B cell (primary cell): Measurements from ENCODE around the gene USP7. TPM values are rescaled to one million over a fixed set of nuclear protein-coding genes. Genes with fewer than 3 reads are reported as not detected.
A peak's percentile ranks its signal among the peaks of the same experiment; 100 is the strongest.

ENCODE experiments used
- ATAC-seq: fragments of 200-7000 bp; cut with Tn5 transposase; one replicate; pipeline ENCODE4 v1.10.0; 2021; ENCODE audit warnings: low read depth, mild to moderate bottlenecking, moderate number of reproducible peaks, moderate library complexity
- CTCF ChIA-PET: fragments of 350-600 bp; sonication (Branson Sonifier 250); formaldehyde crosslinking; loops from one replicate; lab custom pipeline; 2021; ENCODE audit warnings: antibody characterized with exemption, inconsistent platforms; lab: Charles Lee
- POLR2A ChIA-PET: fragments of 350-600 bp; sonication (Branson Sonifier 250); formaldehyde crosslinking; loops from one replicate; lab custom pipeline; 2021; ENCODE audit warnings: antibody characterized with exemption; lab: Charles Lee
- DNase-seq: peaks from one replicate; pipeline ENCODE4 v3.0.0; 2013
- H2AFZ ChIP-seq: 2 replicates; pipeline ENCODE4 v1.6.1; 2012; ENCODE audit warnings: mild to moderate bottlenecking, low read depth, low read length; ENCODE audit not compliant: insufficient read depth, poor library complexity, severe bottlenecking
- H3K27ac ChIP-seq, 2 donors: 1 replicate in 1 of 2; 2 replicates in 1 of 2; pipeline ENCODE4 v1.5.1; 2012 to 2013; ENCODE audit warnings: low read length in 2 of 2, mild to moderate bottlenecking in 2 of 2, moderate library complexity in 1 of 2
- H3K27me3 ChIP-seq, 4 experiments: fragments of 200-600 bp in 1 of 4; sonication (generic) in 1 of 4; replicated peaks in 1 of 4; 1 replicate in 2 of 4; 2 replicates in 2 of 4; pipeline versions ENCODE4 v1.6.1 to v1.7.0; 2013 to 2016; ENCODE audit warnings: low read length in 3 of 4, mild to moderate bottlenecking in 2 of 4, mixed read lengths in 1 of 4, moderate library complexity in 1 of 4; ENCODE audit not compliant: insufficient read depth in 4 of 4, control insufficient read depth in 3 of 4; ENCODE audit errors: control extremely low read depth in 1 of 4
- H3K36me3 ChIP-seq, 2 experiments: replicated peaks in 1 of 2; 1 replicate in 1 of 2; 2 replicates in 1 of 2; pipeline versions ENCODE4 v1.6.1 to v1.7.1; 2013; ENCODE audit warnings: low read length in 1 of 2; ENCODE audit not compliant: insufficient read depth in 2 of 2, control insufficient read depth in 1 of 2; ENCODE audit errors: control extremely low read depth in 1 of 2, extremely low read depth in 1 of 2
- H3K4me1 ChIP-seq, 2 donors: fragments of 200-600 bp in 1 of 2; sonication (generic) in 1 of 2; 1 replicate in 1 of 2; 2 replicates in 1 of 2; pipeline versions ENCODE4 v1.5.1 to v1.6.1; 2013 to 2017; ENCODE audit warnings: low read length in 2 of 2; ENCODE audit not compliant: control insufficient read depth in 2 of 2, insufficient read depth in 2 of 2
- H3K4me2 ChIP-seq: replicated peaks from 2 replicates; pipeline ENCODE3; 2012; ENCODE audit warnings: mild to moderate bottlenecking, low read depth, low read length; ENCODE audit not compliant: poor library complexity, severe bottlenecking
- H3K4me3 ChIP-seq, 5 experiments: fragments of 200-600 bp in 1 of 5; sonication (generic) in 1 of 5; 1 replicate in 3 of 5; 2 replicates in 2 of 5; pipeline versions ENCODE4 v1.5.1 to v1.7.0; 2011 to 2016; ENCODE audit warnings: low read length in 4 of 5, mild to moderate bottlenecking in 4 of 5, low read depth in 2 of 5, control low read depth in 1 of 5, moderate library complexity in 1 of 5; ENCODE audit not compliant: insufficient read depth in 1 of 5; ENCODE audit errors: control extremely low read depth in 1 of 5, extremely low read depth in 1 of 5
- H3K79me2 ChIP-seq: fragments of 200-600 bp; sonication (generic); one replicate; pipeline ENCODE4 v1.6.0; 2016; ENCODE audit warnings: low read length; ENCODE audit not compliant: control insufficient read depth, insufficient read depth
- H3K9ac ChIP-seq: fragments of 200-600 bp; sonication (generic); 2 replicates; pipeline ENCODE4 v1.6.1; 2017; ENCODE audit warnings: mild to moderate bottlenecking, low read length, moderate library complexity
- H3K9me3 ChIP-seq, 3 donors: one replicate each; pipeline versions ENCODE4 v1.6.1 to v1.7.1; 2013; ENCODE audit warnings: low read length in 2 of 3; ENCODE audit not compliant: control insufficient read depth in 2 of 3, insufficient read depth in 1 of 3; ENCODE audit errors: control extremely low read depth in 1 of 3
- H4K20me1 ChIP-seq: 2 replicates; pipeline ENCODE4 v1.6.0; 2012; ENCODE audit warnings: mild to moderate bottlenecking, low read length; ENCODE audit not compliant: insufficient read depth, control insufficient read depth, poor library complexity, severe bottlenecking
- H3K27ac Mint-ChIP-seq: one replicate; pipeline ENCODE4 v1.8.0; 2021; ENCODE audit warnings: mixed read lengths
- H3K27me3 Mint-ChIP-seq: one replicate; pipeline ENCODE4 v1.8.0; 2021; ENCODE audit warnings: mixed read lengths
- H3K4me1 Mint-ChIP-seq: one replicate; pipeline ENCODE4 v1.8.0; 2021; ENCODE audit warnings: mixed read lengths
- H3K4me3 Mint-ChIP-seq: one replicate; pipeline ENCODE4 v1.8.0; 2021; ENCODE audit warnings: mixed read lengths
- H3K9me3 Mint-ChIP-seq: one replicate; pipeline ENCODE4 v1.8.0; 2022; ENCODE audit warnings: mixed read lengths; ENCODE audit not compliant: insufficient read depth
- CTCF ChIP-seq: fragments of 200-600 bp; IDR thresholded peaks from one replicate; pipeline ENCODE4 v1.8.0; 2022; ENCODE audit warnings: antibody characterized with exemption, mild to moderate bottlenecking
- EZH2 ChIP-seq: IDR thresholded peaks from 2 replicates; pipeline ENCODE4 v1.6.1; 2012; ENCODE audit warnings: borderline replicate concordance, low read depth, mild to moderate bottlenecking, moderate library complexity, low read length; ENCODE audit not compliant: insufficient read depth, poor library complexity, severe bottlenecking
- WGBS: methylation state at CpG from one replicate; pipeline ENCODE4 v1.1.5; 2013; ENCODE audit warnings: missing lambda C conversion rate; ENCODE audit not compliant: insufficient coverage; 5-methylcytosine and 5-hydroxymethylcytosine counted together
- intact Hi-C: fragments of 100-400 bp; cut with micrococcal nuclease; formaldehyde crosslinking; loops from one replicate; pipeline ENCODE4 v1.10.0; 2022
- polyA plus RNA-seq: library from polyadenylated mRNA; depleted of rRNA; stranded (reverse); fragments of >200 nt; gene quantifications from 2 replicates; pipeline ENCODE4 v1.2.3, GENCODE V29; 2012
- total RNA-seq, 2 donors: library from RNA; stranded (reverse); fragments of 120-200 nt in 1 of 2; gene quantifications; 1 replicate in 1 of 2; 2 replicates in 1 of 2; pipeline versions ENCODE4 v1.2.3 to v1.2.4, GENCODE V29; 2013 to 2022

The USP7 gene
- total and polyA plus RNA-seq, 2 donors (not counting 1 experiment from before 2014, with no cell fraction given), result 27.4 to 223 TPM

GRCh38 chr16:8905168-8905762 lies 58.4 kb downstream of the USP7 start:
- peaks cover 2 to 95% of the 10 kb centered on the region in 2 experiments for H3K36me3 ChIP-seq
- no peaks in the 10 kb centered on the region for H3K27me3 ChIP-seq
- intact Hi-C loops, result loop anchor here (1.0 kb wide), 2 partner anchors 103 to 128 kb away; no protein-coding TSS in a partner anchor
- no peaks in the 10 kb centered on the region for H3K27me3 Mint-ChIP-seq
- ATAC-seq (peak; percentile 47), DNase-seq (no peak)
- 88% methylated on average over 13 of the region's 13 CpGs for WGBS
- H2AFZ ChIP-seq, result no peak overlapping the region
- H3K79me2 ChIP-seq, result peaks cover 21% of the 10 kb centered on the region
- TF ChIP-seq CTCF (peak; percentile 23), EZH2 (no peak)
- no peak overlapping the region for H3K4me3 Mint-ChIP-seq
- no peaks in the 10 kb centered on the region for H3K9me3 ChIP-seq
- no peaks in the 10 kb centered on the region for H3K4me1 Mint-ChIP-seq
- H3K9ac ChIP-seq, result no peak overlapping the region
- ChIA-PET CTCF (interaction anchor here (1.0 to 2.0 kb wide), 6 partner anchors 9 to 228 kb away, joined by 3 to 6 read pairs (median 3); no protein-coding TSS in a partner anchor), POLR2A (no interaction called here)
- peaks cover 65% of the 10 kb centered on the region for H4K20me1 ChIP-seq
- H3K4me3 ChIP-seq, result no peak overlapping the region
- no peak overlapping the region for H3K4me2 ChIP-seq
- H3K27ac Mint-ChIP-seq, result peak overlapping the region; percentile 50
- H3K27ac ChIP-seq, result no peak overlapping the region
- H3K4me1 ChIP-seq, result no peaks in the 10 kb centered on the region
- H3K9me3 Mint-ChIP-seq, result no peaks in the 10 kb centered on the region

- H3K9me3 ChIP-seq, result no peaks in the 10 kb centered on the region
- H3K4me1 ChIP-seq, result no peaks in the 10 kb centered on the region
- TF ChIP-seq CTCF, result no peak
- no peak for TF ChIP-seq EZH2
- peaks cover 2 to 95% of the 10 kb centered on the region in 2 experiments for H3K36me3 ChIP-seq
- Mint-ChIP-seq H3K27me3 (no peaks in the 10 kb centered on the region), H3K27ac (no peak overlapping the region), H3K4me1 (no peaks in the 10 kb centered on the region), H3K9me3 (no peaks in the 10 kb centered on the region), H3K4me3 (no peak overlapping the region)
- no peak overlapping the region for H3K4me2 ChIP-seq
- no peak overlapping the region for H2AFZ ChIP-seq
- DNase-seq, result no peak
- intact Hi-C loops, result no loop called here
- peaks cover 14% of the 10 kb centered on the region for H3K79me2 ChIP-seq
- CTCF ChIA-PET, result interaction anchor here (0.9 to 2.0 kb wide), 5 partner anchors 10 to 231 kb away, joined by 3 to 7 read pairs (median 4); no protein-coding TSS in a partner anchor
- H3K27ac ChIP-seq, result no peak overlapping the region
- 99% methylated on average over 8 of the region's 8 CpGs for WGBS
- H4K20me1 ChIP-seq, result peaks cover 53% of the 10 kb centered on the region
- H3K9ac ChIP-seq, result no peak overlapping the region
- POLR2A ChIA-PET, result no interaction called here
- no peaks in the 10 kb centered on the region for H3K27me3 ChIP-seq
- H3K4me3 ChIP-seq, result no peak overlapping the region
- ATAC-seq, result no peak
Measured at GRCh38 chr16:8904018-8904430, 59.7 kb downstream of the USP7 start.
